Omental fat pad (tissue), 4 donors: ENCODE measurements around the gene PLCB1. TPM values are rescaled to one million over a fixed set of nuclear protein-coding genes. Genes with fewer than 3 reads are reported as not detected.

ENCODE experiments used
- ATAC-seq: fragments of 150-250 bp; one replicate; pipeline ENCODE4 v1.9.1; 2016; ENCODE audit warnings: mild to moderate bottlenecking, moderate library complexity; ENCODE audit not compliant: low FRiP score
- DNase-seq: peaks from one replicate; pipeline ENCODE4 v3.0.0-alpha.2; 2019; ENCODE audit warnings: low spot score
- total RNA-seq, 4 donors: library from RNA; depleted of rRNA; stranded (reverse); fragments of >200 nt; gene quantifications; one replicate each; pipeline ENCODE4 v1.1.0, GENCODE V29; 2016
- TF ChIP-seq, protein P1 (sequence below), 3 donors: fragments of 450-650 bp; IDR thresholded peaks; one replicate each; pipeline ENCODE4 v1.5.1; 2016 to 2017; ENCODE audit warnings: antibody characterized with exemption in 3 of 3, mild to moderate bottlenecking in 3 of 3, moderate library complexity in 2 of 3

Gene PLCB1
- total RNA-seq, 4 donors from 2014 or later = 22.4 to 60.5 (median 36.4) TPM

DNA sequence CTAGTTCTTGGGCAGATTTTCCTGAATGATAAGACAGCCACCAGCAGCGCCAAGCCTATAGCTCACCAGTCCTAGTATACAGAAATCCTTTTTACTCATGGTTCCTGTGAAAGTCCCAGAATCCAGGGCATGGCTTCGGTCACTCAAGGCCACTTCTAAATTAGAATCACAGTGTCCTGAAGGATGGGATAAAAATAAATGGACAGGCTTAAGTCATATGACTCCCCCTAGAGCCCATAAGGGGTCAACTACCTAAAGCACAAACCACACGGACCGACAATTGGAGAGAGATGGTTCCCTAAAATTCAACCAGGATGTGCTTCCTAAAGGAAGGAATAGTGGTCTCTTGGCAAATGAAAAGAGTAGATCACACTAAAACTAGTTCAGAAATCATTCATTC is 532.7 kb downstream of the PLCB1 start:
- TF ChIP-seq, protein P1, sequence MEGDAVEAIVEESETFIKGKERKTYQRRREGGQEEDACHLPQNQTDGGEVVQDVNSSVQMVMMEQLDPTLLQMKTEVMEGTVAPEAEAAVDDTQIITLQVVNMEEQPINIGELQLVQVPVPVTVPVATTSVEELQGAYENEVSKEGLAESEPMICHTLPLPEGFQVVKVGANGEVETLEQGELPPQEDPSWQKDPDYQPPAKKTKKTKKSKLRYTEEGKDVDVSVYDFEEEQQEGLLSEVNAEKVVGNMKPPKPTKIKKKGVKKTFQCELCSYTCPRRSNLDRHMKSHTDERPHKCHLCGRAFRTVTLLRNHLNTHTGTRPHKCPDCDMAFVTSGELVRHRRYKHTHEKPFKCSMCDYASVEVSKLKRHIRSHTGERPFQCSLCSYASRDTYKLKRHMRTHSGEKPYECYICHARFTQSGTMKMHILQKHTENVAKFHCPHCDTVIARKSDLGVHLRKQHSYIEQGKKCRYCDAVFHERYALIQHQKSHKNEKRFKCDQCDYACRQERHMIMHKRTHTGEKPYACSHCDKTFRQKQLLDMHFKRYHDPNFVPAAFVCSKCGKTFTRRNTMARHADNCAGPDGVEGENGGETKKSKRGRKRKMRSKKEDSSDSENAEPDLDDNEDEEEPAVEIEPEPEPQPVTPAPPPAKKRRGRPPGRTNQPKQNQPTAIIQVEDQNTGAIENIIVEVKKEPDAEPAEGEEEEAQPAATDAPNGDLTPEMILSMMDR (IDR thresholded peaks at IDR 0.05) = no peak
- ATAC-seq (no peak), DNase-seq (no peak)

DNA sequence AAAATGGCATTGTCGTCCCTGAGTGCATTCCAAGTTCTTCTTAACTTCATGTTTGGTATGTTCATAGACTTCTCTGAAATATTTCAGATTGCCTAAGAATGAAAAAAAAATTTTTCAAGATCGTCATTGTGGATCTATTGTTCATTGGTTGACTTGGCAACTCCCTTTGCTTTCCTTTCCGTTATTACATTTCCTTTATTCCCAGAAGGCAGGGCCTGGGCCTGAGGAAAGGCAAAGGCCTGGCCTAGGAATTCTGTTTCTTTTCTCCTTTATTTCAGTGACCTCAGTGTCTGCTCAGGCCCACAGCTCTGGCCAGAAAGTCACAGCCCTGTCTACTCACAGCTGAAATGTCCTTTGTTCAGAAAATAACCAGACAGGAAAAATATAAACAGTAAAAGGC is 535.2 kb downstream of the PLCB1 start:
- no peak for ATAC-seq
- DNase-seq = no peak
- TF ChIP-seq, protein P1 (IDR thresholded peaks at IDR 0.05) = no peak

- DNase-seq = no peak
- ATAC-seq = no peak
- TF ChIP-seq, protein P1 (IDR thresholded peaks at IDR 0.05) = no peak
Observed at GRCh38 chr20:8670207-8670892, 538.3 kb downstream of the PLCB1 start.

DNA sequence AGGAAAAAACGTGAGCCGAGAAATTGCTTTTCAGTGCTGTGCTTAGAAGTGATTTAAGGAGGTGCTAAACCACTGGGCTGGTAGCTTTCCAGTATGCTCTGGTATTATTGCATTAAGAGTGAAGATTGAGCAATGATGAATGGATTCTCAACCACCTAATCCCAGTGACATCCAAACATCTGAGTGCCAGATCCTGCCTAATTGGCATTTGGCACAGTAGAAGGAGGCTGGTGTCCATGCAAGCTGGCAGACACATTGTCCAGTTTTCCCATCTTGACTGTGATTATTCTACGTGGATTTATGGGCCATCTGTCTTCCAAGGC is 538.8 kb downstream of the PLCB1 start:
- peak; percentile 19 for ATAC-seq
- no peak for DNase-seq
- TF ChIP-seq, protein P1 (IDR thresholded peaks at IDR 0.05) = no peak

- ATAC-seq (no peak), DNase-seq (no peak)
- TF ChIP-seq, protein P1 (IDR thresholded peaks at IDR 0.05) = no peak
Observed at GRCh38 chr20:8671370-8671961, 539.4 kb downstream of the PLCB1 start.

GRCh38 chr20:8673116-8673515 is 541.0 kb downstream of the PLCB1 start:
- TF ChIP-seq, protein P1 (IDR thresholded peaks at IDR 0.05) = no peak
- ATAC-seq (no peak), DNase-seq (no peak)

DNA sequence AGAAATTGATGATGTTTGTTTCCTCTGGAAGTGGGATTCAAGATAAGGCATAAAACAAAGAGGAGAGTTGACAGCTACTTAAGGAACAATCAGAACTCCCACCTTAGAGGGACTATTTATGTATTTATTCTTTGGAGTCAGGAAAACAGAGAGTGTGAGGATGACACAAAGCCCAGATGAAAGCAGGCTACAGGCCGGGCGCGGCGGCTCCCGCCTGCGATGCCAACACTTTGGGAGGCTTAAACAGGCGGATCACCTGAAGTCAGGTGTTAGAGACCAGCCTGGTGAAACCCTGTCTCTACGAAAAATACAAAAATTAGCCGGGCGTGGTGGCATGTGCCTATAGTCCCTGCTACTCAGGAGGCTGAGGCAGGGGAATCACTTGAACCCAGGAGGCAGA is 543.8 kb downstream of the PLCB1 start:
- DNase-seq (no peak), ATAC-seq (no peak)
- TF ChIP-seq, protein P1 (IDR thresholded peaks at IDR 0.05) = no peak
